Tibial nerve (tissue), 3 donors: ENCODE data around the gene SIPA1.

Experiments used
- CTCF ChIP-seq, 5 experiments: fragments of 200-600 bp in 3 of 5; fragments of 450-650 bp in 2 of 5; sonication (generic) in 3 of 5; IDR thresholded peaks; one replicate each; pipeline ENCODE4 v1.5.1; 2016 to 2019; ENCODE audit warnings: antibody characterized with exemption in 5 of 5, mild to moderate bottlenecking in 3 of 5, moderate library complexity in 2 of 5
- POLR2A ChIP-seq, 2 donors: fragments of 450-650 bp; IDR thresholded peaks; one replicate each; pipeline ENCODE4 v1.6.1; 2017; ENCODE audit warnings: antibody characterized with exemption in 2 of 2, mild to moderate bottlenecking in 2 of 2, moderate library complexity in 2 of 2

DNA sequence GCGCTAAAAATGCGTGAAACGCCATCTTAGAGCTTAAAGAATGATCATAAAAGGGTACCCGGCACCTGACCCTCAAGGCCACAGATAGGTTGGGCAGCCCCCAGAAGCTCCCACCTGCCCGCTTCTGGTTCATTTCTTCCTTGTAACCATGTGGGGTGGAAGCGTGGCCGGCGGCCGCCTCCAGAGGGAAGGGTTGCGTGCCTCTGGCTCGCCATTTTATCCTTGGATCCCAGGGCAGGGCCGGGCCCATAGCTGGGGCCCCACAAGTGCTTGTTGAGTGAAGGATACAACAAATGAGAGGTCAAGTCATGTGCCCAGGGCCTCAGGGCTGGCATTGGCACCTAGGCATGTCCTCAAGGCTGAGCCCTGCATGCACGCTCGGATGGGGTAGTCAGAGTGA is 16.4 kb upstream of the SIPA1 start:
- no peak for TF ChIP-seq CTCF (IDR thresholded peaks at IDR 0.05)
- no peak for TF ChIP-seq POLR2A (IDR thresholded peaks at IDR 0.05)
